Measurements from ENCODE around the gene KCNC4.

Gene KCNC4

GRCh38 chr1:110189181-110189580, 20.9 kb upstream of the KCNC4 start:
- DNase-seq = no peak

GRCh38 chr1:110190282-110190929, 19.7 kb upstream of the KCNC4 start:
- no peak for DNase-seq

GRCh38 chr1:110192541-110192940, 17.6 kb upstream of the KCNC4 start:
- no peak for DNase-seq

DNA sequence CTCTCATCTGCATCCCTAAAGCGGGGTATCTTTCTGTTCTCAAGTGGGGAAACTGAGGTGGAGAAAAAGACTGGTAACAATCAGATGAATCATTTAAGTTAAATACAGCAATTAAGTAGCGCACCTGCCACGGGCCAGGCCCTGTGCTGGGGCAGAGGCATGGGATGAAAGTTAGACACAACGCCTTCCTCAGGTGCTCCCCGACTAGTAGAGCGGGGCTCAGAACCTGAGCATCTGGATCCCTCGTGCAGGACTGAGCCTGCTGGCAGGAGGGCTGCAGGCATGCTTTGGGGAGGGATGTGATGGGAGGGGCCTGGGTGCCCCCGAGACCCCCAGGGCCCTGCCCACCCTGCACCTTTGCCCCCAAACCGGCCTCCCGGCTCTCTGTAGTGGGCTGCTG, 14.9 kb upstream of the KCNC4 start:
- no peak for DNase-seq

- DNase-seq = peak; percentile 46
Measured at GRCh38 chr1:110196917-110197765, 13.0 kb upstream of the KCNC4 start.

DNA sequence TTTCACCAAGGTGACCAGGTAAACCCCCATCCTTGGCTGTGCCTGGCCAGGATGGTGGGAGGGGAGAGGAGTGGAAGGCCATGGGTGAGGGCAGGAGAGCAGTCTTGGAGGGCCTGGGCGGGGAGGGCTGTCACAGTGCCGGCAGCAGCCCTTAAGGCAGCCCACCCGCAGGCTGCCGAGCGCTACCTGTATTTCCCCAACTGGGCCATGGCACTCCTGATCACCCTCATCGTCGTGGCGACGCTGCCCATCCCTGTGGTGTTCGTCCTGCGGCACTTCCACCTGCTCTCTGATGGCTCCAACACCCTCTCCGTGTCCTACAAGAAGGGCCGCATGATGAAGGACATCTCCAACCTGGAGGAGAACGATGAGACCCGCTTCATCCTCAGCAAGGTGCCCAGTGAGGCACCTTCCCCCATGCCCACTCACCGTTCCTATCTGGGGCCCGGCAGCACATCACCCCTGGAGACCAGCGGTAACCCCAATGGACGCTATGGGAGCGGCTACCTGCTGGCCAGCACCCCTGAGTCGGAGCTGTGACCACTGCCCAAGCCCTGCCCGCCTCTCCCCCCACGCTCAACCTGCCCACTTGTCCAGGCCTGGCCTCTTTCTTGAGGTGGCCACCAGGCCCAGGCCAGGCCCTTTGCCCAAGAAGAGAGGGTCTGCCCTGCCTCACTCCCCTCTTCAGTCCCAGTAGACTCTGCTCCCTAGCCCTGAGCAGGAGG, 12.0 kb upstream of the KCNC4 start:
- DNase-seq = no peak

DNA sequence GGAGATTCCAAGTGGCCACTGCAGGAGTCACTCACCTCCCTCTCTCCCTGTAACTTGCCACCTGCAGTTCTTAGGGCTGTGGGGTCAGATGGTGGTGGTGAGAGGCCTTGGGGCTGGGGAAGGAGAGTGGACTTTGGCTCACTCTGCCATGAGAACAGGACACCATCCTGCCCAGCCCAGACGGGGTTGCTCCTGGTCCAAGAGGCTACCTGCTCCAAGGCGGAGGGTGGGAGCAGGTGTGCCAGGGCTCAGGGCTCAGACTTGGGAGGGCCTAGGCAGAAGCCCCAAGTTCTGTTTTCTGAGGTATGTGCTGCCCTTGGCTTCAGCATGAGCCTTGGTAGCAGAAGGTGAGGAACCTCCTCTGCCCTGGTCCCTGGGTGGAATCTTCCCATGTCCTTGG, 11.4 kb upstream of the KCNC4 start:
- DNase-seq = no peak

DNA sequence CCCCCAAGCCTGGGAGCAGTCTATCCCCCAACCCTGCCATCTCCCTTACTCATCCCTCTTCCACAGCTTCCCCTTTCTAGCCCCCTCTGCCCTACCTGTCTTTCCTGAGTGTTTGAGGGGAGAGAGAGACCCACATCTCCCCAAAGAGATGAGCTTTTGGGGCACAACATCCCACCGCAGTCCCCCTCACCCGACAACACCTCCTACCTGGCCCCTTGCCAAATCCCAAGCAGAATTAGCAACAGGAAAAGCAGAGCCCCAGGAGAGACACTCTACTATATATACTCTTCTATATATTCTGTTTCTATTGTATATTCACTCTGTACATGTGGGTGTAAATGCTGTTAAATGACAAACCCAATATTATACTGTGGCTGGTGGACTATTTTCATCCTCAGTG, 9.9 kb upstream of the KCNC4 start:
- no peak for DNase-seq

GRCh38 chr1:110200666-110201065, 9.4 kb upstream of the KCNC4 start:
- DNase-seq = peak; percentile 60

GRCh38 chr1:110201157-110201825, 8.8 kb upstream of the KCNC4 start:
- DNase-seq = no peak

DNA sequence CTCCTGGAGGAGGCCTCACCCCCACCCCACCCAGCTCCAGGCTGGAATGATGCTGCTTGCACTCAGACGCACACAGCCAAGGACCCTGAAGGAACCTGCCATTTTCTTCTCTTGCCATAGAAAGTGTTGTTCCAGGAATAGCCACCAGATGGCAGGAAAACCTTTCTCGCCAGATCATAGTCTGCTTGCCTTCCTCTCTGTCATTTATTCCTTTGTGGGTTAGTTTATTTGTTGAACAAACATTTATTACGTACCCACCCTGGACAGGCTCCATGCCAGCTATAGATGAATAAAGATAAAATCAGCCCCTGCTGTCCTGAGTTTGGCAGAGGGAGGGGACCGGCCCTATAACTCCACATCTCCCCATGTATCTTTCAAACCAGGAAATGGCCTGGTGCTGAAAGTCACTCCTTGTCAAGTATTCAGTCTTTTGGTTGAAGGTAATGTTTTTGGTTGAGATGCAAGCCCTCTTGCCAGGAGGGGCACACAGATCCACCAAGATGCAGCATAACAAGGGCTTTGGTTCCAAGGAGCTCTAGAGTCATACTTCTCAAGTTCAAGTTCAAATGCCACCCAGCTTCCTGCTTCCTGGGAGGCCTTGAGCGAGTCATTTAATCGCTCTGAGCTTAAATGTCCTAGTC, 7.0 kb upstream of the KCNC4 start:
- peak; percentile 74 for DNase-seq

DNA sequence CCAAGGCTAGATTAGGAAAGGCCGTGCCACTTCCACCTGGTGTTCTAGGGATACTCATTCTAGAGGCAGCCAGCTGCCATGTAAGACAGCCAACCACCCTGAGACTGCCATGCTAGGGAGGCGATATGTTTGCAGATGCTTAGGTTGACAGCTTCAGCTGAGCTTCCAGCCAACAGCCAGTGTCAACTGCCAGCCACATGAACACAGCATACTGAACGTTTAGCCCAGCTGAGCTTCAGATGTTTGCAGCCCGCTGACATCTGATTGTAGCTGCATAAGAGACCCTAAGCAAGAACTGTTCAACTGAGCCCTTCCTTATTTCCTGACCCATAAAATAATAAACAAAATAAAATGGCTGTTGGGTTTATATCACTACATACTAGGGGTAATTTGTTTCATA, 5.0 kb upstream of the KCNC4 start:
- DNase-seq = no peak

DNA sequence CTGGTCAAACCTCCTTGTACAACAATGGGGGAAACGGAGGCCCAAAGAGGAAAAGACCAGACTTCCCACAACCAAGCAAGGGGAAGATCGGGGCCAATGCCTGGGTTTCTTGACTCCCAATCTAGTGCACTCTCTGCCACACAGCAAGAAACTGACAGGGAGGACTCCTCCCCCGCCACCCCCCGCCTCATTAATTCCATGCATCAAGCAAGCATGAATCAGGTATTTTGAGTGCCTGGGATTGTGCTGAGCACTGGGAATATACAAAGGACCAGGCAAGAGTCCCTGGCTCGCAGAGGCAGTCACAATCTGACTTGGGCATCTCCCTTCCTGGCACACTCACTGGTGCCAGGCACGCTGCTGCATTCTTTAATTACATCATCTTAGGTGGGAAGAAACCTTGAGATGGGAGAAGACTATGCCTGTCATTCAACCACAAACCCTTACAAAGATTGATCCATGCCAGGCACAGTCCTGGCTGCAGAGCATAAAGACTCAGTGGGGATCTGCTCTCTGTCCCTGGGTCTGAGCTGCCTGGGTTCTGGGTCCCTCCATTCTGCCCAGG, 4.4 kb upstream of the KCNC4 start:
- DNase-seq = no peak

GRCh38 chr1:110206261-110206920, 3.7 kb upstream of the KCNC4 start:
- DNase-seq = no peak

GRCh38 chr1:110207831-110208230, 2.3 kb upstream of the KCNC4 start:
- peak; percentile 50 for DNase-seq

- no peak for DNase-seq
Measured at GRCh38 chr1:110208916-110209645, 1.0 kb upstream of the KCNC4 start.

- DNase-seq = peak; percentile 52
Measured at GRCh38 chr1:110210604-110211495, 736 bp downstream of the KCNC4 start.

GRCh38 chr1:110211496-110212168, 1.5 kb downstream of the KCNC4 start:
- no peak for DNase-seq
